Caki2 (cell line): ENCODE data around the gene ITPR3. TPM values are rescaled to one million over a fixed set of nuclear protein-coding genes. Genes with fewer than 3 reads are reported as not detected.

ENCODE experiments used
- total RNA-seq: library from RNA; depleted of rRNA; stranded (reverse); fragments of >200 nt; shearing (Covaris generic); gene quantifications from 2 replicates; pipeline ENCODE4 v1.2.3, GENCODE V29; 2014; ENCODE audit warnings: low replicate concordance; rRNA removed

ITPR3 gene
- total RNA-seq, 1 experiment from 2014 or later: 59.3 TPM

Other genes with a start within 250 kb of the ITPR3 start
- gene KIFC1, start 229.5 kb upstream of the ITPR3 start, total RNA-seq: 176 and 179 TPM in 2 replicates
- gene PHF1, start 210.3 kb upstream of the ITPR3 start, total RNA-seq: 32.5 and 43.2 TPM in 2 replicates
- gene CUTA, start 203.2 kb upstream of the ITPR3 start, total RNA-seq: 303 and 346 TPM in 2 replicates
- 0.14 TPM in 2 replicates for gene SYNGAP1, start 201.3 kb upstream of the ITPR3 start, total RNA-seq
- gene ZBTB9, start 166.7 kb upstream of the ITPR3 start, total RNA-seq: 14.3 and 39.3 TPM in 2 replicates
- 101 and 103 TPM in 2 replicates for gene BAK1, start 41.0 kb upstream of the ITPR3 start, total RNA-seq
- 41.7 and 68.5 TPM in 2 replicates for gene UQCC2, start 90.4 kb downstream of the ITPR3 start, total RNA-seq
- gene IP6K3, start 125.6 kb downstream of the ITPR3 start, total RNA-seq: 0.07 and 0.12 TPM in 2 replicates
- 150 and 167 TPM in 2 replicates for gene LEMD2, start 167.8 kb downstream of the ITPR3 start, total RNA-seq
- gene MLN, start 182.7 kb downstream of the ITPR3 start, total RNA-seq: not detected in 2 replicates